NOMO-1 treated with dmso at 0.1 percent for 144 hours (cell line): ENCODE results near the gene SRSF11.

Experiments
- DNase-seq: peaks from one replicate; lab custom pipeline; 2025; ENCODE audit not compliant: unreplicated experiment; lab: John Stamatoyannopoulos, UW

The SRSF11 gene

GRCh38 chr1:70220517-70221237 is 503 bp upstream of the SRSF11 start:
- no peak for DNase-seq

GRCh38 chr1:70222716-70223235 is 1.6 kb downstream of the SRSF11 start:
- no peak for DNase-seq

- no peak for DNase-seq
Measured at GRCh38 chr1:70224954-70225353, 3.8 kb downstream of the SRSF11 start.

DNA sequence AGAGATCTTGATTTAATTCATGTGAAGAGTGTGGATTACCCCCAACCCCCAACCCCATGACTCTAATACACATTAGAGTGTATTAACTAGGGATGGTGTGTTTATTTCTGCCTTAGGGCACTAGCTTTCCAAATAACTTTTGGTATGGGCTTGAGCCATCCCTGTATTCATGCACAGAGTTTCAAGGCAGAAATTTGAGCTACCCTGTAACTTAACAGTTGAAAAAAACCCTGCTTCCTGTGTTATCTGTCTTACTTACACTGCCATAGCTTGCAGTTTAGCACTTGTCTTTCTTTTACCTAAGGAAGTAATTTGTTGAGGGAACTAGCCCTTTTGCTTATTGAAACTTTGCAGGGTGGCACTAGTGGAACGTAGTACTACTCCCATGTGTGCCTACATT is 6.3 kb downstream of the SRSF11 start:
- no peak for DNase-seq

- no peak for DNase-seq
Measured at GRCh38 chr1:70228670-70229069, 7.5 kb downstream of the SRSF11 start.

DNA sequence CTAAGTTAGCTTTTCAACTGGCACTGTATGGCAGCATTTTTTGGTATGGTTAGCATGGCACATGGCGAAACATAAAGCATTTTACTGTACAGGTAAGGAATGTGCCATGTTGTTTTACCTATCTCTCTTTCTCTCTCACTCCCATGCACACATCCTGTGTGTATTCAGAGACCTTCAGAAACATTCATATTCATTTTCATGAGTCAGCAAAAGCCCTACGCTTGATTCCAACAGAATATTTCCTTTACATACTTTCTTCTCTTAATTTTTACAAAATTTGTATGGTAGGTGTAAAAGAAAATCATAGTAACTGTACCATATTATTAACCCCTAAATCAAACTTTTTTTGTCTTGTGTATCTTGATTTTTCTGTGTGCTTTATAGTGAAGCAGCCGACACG is 10.3 kb downstream of the SRSF11 start:
- no peak for DNase-seq

DNA sequence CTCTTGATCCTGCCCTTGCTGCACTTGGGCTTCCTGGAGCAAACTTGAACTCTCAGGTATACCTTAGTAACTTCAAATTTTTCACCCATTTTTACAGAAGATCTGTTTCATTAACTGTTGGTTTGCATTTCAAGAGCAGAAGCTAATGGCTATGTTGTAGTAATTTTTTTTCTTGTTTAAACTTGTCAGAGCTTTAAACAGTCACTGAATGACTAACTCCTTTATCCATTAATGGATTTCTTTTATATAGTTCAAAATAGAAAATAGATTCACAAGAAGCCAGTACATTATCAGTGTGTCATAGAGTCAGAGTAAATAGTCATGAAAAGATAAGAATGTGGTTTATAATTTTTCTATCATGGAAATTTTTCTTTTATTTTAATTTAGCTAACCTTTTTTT is 13.6 kb downstream of the SRSF11 start:
- DNase-seq = no peak

DNA sequence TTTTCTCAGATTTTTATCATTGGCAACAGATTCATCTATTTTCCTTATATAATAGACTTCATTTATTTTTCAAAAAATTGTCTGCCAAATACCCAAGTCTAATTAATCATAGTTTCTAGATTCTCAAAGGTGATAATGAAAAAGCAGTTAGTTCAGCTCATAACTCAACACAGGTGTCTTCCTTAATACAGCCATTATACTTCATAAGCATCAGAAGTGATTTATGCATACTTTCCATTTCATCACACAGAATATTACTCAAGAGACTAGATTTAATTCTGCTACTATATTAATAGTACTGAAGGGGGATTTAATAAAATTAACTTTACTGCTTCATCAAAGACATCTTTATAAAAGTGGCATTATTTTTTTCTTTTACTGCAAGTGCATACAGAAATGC is 18.8 kb downstream of the SRSF11 start:
- no peak for DNase-seq

DNA sequence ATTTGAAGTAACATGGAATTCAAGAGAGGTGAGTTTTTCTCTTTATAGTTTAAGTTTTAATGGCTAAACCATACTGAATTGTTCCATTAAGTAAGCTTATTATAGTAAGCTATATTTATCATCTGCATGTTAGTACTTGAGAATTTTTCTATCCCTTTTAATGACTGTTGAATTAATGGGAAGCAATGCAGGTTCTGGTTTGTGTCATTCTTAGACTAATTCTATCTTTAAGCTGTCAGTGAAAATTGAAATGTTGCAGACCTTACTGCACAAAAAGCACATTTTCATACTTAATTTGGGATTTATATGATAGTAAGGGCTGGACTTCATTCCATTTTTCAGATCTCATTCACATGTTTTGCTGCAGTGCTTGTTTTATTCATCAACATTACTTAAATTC is 25.9 kb downstream of the SRSF11 start:
- DNase-seq = no peak

DNA sequence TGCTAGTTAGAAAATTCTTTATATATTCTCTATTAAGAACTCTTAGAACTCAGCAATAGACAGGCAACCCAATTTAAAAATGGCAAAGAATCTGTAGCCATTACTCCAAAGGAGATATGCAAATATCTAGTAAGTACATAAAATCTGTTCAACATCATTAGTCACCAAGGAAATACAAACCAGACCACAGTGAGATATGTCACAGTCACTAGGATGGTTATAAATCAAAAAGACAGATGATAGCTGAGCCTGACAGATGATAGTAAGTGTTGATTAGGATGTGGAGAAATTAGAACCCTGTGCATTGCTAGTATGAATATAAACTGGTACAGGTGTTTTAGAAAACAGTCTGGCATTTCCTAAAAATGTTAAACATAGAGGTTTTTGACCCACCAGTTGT is 26.6 kb downstream of the SRSF11 start:
- DNase-seq = no peak

DNA sequence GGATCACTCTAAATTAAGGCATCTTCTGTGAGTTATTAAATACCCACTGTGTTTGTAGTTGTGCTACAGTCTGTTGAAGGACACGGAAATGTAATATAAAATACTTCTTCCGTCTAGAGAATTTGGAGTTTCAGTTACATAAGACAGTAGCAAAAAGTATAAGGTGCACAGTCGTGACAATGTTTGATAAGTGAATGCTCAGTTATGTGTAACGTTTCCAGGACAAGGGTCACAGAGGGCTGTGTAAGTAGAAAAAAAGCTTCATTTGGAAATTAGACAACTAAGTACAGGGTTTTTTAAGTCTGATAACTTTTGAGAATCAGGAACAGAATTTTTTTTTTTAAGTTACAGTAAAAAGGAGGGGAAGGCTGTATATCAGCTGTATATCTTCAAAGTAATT is 27.5 kb downstream of the SRSF11 start:
- DNase-seq = no peak

DNA sequence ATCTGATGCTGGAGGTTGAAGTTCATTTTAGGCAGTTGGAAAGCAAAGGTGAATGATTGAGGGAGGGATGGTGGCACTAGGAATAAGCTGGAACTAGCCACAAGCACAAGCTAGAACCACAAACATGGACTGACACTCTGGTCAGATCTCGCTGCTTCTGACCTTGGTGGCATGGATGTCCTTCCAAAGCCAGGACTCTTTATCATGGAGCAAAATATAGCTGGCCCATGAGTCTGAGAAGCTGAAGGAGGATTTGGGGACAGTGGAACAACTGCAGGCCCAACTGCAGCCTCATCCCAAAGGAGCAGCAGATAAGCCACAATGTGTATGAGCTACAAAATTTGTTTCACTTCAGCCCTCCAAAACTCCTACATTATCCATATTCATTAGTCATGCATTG is 35.5 kb downstream of the SRSF11 start:
- no peak for DNase-seq

- no peak for DNase-seq
Measured at GRCh38 chr1:70264839-70265238, 43.7 kb downstream of the SRSF11 start.

GRCh38 chr1:70265946-70266345 is 44.8 kb downstream of the SRSF11 start:
- DNase-seq = no peak

- no peak for DNase-seq
Measured at GRCh38 chr1:70277875-70278274, 56.7 kb downstream of the SRSF11 start.

DNA sequence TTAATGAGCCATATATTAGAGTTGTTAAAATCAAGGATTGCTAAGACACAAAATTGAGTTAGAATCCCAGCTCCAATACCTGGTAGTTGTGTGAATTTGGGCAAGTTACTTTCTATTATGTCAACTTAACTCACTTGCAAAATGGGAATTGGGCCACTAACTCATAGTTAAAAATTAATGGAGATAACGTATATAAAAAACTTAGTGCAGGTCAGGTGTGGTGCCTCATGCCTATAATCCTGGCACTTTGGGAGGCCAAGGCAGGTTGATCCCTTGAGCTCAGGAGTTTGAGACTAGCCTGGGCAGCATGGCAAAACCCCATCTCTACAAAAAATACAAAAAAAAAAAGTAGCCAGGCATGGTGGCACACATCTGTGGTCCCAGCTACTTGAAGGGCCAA is 57.5 kb downstream of the SRSF11 start:
- DNase-seq = no peak

- no peak for DNase-seq
Measured at GRCh38 chr1:70284366-70284765, 63.2 kb downstream of the SRSF11 start.

DNA sequence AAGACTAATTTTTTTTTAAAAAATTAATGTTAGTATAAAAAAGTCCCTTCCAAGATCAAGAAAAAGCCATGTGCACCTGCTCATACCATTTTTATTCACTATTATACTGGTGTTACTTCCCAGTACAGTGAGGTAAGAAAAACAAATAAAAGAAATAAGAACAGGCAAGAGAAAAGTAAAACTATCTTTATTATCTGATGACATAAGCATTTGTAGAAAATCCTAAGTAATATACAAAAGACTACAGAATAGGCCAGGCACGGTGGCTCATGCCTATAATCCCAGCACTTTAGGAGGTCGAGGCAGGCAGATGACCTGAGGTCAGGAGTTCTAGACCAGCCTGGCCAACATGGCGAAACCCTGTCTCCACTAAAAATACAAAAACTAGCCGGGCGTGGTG is 65.3 kb downstream of the SRSF11 start:
- no peak for DNase-seq

DNA sequence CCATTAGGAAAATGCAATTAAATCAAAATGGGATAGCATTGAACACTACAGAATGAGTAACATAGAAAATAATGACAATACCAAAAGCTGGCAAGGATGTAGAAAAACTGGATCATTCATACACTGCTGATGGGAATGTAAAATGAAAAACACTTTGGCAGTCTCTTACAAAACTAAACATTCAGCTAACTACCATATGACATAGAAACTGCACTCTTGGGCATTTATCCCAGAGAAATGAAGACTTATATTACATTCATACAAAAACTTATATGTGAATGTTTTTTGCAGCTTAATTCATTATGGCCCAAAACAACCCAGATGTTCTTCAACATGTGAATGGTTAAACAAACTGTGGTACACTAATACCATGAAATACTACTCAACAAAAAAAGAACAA is 67.0 kb downstream of the SRSF11 start:
- DNase-seq = no peak

GRCh38 chr1:70290218-70290617 is 69.0 kb downstream of the SRSF11 start:
- no peak for DNase-seq

DNA sequence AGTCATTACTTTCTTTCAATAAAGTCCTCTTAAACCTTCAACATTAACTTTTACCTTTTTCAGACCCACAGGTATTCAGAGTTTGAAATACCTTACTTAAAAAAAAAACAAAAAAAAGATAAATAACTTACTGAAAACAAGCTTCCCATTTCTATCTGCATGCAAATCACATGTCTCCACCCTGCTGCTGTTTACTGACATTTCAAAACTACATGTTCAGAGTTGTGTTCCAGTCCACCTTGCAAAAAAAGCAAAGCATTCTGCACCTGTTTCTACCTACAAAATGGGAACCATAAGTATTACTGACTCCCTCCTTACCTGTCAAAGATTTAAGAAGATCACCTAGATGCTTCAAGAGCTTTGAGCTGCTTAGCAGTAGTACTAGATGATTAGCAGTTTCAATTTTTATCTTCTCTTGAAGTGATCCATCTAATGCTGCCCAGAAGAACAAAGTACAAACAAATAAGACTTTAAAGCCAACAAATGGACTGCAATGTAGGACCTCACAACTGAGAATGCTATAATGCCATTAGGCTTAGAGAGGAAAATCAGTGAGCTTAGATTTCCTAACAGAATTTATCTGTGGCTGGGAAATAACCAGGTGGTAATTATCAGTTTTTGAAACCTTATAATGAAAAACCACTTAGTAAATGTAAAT is 72.1 kb downstream of the SRSF11 start:
- DNase-seq = no peak

DNA sequence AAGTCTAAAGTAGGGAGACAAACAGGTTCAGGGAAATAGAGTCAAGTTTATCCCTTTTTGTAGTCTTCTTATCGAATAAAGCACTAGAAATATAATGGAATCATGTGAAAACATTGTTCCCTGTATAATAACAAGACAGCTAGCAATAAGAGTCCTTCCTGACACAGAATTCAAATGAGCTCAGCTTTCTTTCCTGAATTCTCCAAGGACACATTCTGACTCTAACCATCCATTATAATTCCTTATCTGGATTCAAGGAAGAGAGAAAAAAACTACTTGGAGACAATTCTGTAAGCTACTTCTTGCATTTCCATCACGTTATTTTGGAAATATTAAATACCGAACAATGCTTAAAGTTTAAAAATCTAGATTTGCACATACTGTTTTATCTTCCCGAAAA is 74.6 kb downstream of the SRSF11 start:
- DNase-seq = no peak

GRCh38 chr1:70299472-70299871 is 78.3 kb downstream of the SRSF11 start:
- no peak for DNase-seq
